SK-N-SH (cell line): ENCODE measurements around the gene ZNF682. TPM values are rescaled to one million over a fixed set of nuclear protein-coding genes. Genes with fewer than 3 reads are reported as not detected.
"Not testable (repeated sequence)": the region's sequence is repeated elsewhere in the genome, so short reads cannot be mapped to it uniquely, and the experiment has no call there.

Source experiments
- CTCF ChIA-PET: fragments of 300-600, 350-600 bp; formaldehyde crosslinking; extraction: SDS; loops from one replicate; lab custom pipeline; 2021; lab: Yijun Ruan, JAX
- POLR2A ChIA-PET: fragments of 350-600 bp; sonication (Branson Sonifier 250); formaldehyde crosslinking; extraction: SDS; loops from one replicate; lab custom pipeline; 2020; ENCODE audit warnings: antibody characterized with exemption, inconsistent platforms; lab: Yijun Ruan, JAX
- DNase-seq: peaks from one replicate; pipeline ENCODE4 v3.0.0; 2012
- H2AFZ ChIP-seq: fragments of 200-600 bp; sonication (generic); 2 replicates; pipeline ENCODE4 v1.8.1; 2016; ENCODE audit warnings: antibody characterized with exemption, mild to moderate bottlenecking, low read depth
- H3F3A ChIP-seq: fragments of 200-600 bp; sonication (generic); replicated peaks from 2 replicates; pipeline ENCODE3; 2016; ENCODE audit warnings: antibody characterized with exemption, mild to moderate bottlenecking; ENCODE audit not compliant: insufficient read depth
- H3K27ac ChIP-seq, 2 experiments: fragments of 200-500 bp in 1 of 2; fragments of 200-600 bp in 1 of 2; sonication (Bioruptor generic) in 1 of 2; sonication (generic), shearing (Covaris generic) in 1 of 2; 2 replicates each; pipeline versions ENCODE4 v1.5.1 to v1.6.1; 2014 to 2016; ENCODE audit warnings: low read depth in 2 of 2, inconsistent platforms in 1 of 2, low read length in 1 of 2, mild to moderate bottlenecking in 1 of 2, mixed read lengths in 1 of 2
- H3K27me3 ChIP-seq: fragments of 200-600 bp; sonication (generic), shearing (Covaris generic); 2 replicates; pipeline ENCODE4 v1.6.1; 2016; ENCODE audit warnings: mixed run types; ENCODE audit not compliant: insufficient read depth
- H3K36me3 ChIP-seq, 2 experiments: fragments of 200-500 bp in 1 of 2; fragments of 200-600 bp in 1 of 2; sonication (Bioruptor generic) in 1 of 2; sonication (generic) in 1 of 2; replicated peaks in 1 of 2; 2 replicates each; pipeline versions ENCODE3 to v1.5.1; 2014 to 2016; ENCODE audit warnings: low read length in 1 of 2, mild to moderate bottlenecking in 1 of 2; ENCODE audit not compliant: insufficient read depth in 2 of 2, control insufficient read depth in 1 of 2
- H3K4me1 ChIP-seq, 2 experiments: fragments of 200-500 bp in 1 of 2; fragments of 200-600 bp in 1 of 2; sonication (Bioruptor generic) in 1 of 2; sonication (generic), shearing (Covaris generic) in 1 of 2; 2 replicates each; pipeline versions ENCODE4 v1.5.1 to v1.6.1; 2014 to 2016; ENCODE audit warnings: low read depth in 1 of 2, low read length in 1 of 2, mixed run types in 1 of 2; ENCODE audit not compliant: insufficient read depth in 2 of 2, control insufficient read depth in 1 of 2
- H3K4me2 ChIP-seq: fragments of 200-600 bp; sonication (generic), shearing (Covaris generic); 2 replicates; pipeline ENCODE4 v1.6.1; 2017; ENCODE audit warnings: mixed run types
- H3K4me3 ChIP-seq, 2 experiments: fragments of 200-500 bp in 1 of 2; fragments of 200-600 bp in 1 of 2; sonication (Bioruptor generic) in 1 of 2; sonication (generic), shearing (Covaris generic) in 1 of 2; 2 replicates each; pipeline versions ENCODE4 v1.5.1 to v1.8.1; 2014 to 2016; ENCODE audit warnings: low read depth in 2 of 2, inconsistent platforms in 1 of 2, low read length in 1 of 2, mild to moderate bottlenecking in 1 of 2, mixed read lengths in 1 of 2, moderate library complexity in 1 of 2
- H3K79me2 ChIP-seq: fragments of 200-600 bp; sonication (generic); 2 replicates; pipeline ENCODE4 v1.8.1; 2017; ENCODE audit warnings: mild to moderate bottlenecking; ENCODE audit not compliant: insufficient read depth
- H3K9ac ChIP-seq: fragments of 200-600 bp; sonication (generic); 2 replicates; pipeline ENCODE4 v1.6.1; 2017; ENCODE audit warnings: mixed run types
- H3K9me2 ChIP-seq: fragments of 200-600 bp; sonication (generic); 2 replicates; pipeline ENCODE4 v1.6.1; 2017; ENCODE audit warnings: mixed run types
- H3K9me3 ChIP-seq: fragments of 200-600 bp; sonication (generic); 2 replicates; pipeline ENCODE4 v1.6.1; 2017; ENCODE audit warnings: mixed run types, mild to moderate bottlenecking, moderate library complexity
- H4K20me1 ChIP-seq: fragments of 200-600 bp; sonication (generic); 2 replicates; pipeline ENCODE4 v1.6.1; 2017; ENCODE audit warnings: mild to moderate bottlenecking, mixed run types; ENCODE audit not compliant: insufficient read depth
- CTCF ChIP-seq: fragments of 200-600 bp; sonication (generic); IDR thresholded peaks from 2 replicates; pipeline ENCODE4 v1.6.1; 2017; ENCODE audit warnings: antibody characterized with exemption, mild to moderate bottlenecking, moderate library complexity
- ELF1 ChIP-seq: IDR thresholded peaks from 2 replicates; pipeline ENCODE4 v1.4.0; 2012
- EP300 ChIP-seq, 2 experiments: IDR thresholded peaks; 2 replicates each; pipeline versions ENCODE4 v1.4.0 to v1.6.1; 2012; ENCODE audit warnings: borderline replicate concordance in 1 of 2, low read depth in 1 of 2, low read length in 1 of 2
- EZH2phosphoT487 ChIP-seq: fragments of 200-600 bp; sonication (generic); IDR thresholded peaks from 2 replicates; pipeline ENCODE4 v1.6.1; 2017; ENCODE audit warnings: low read depth, mixed run types, mild to moderate bottlenecking, antibody characterized with exemption, moderate library complexity, borderline replicate concordance
- FOSL2 ChIP-seq: IDR thresholded peaks from 2 replicates; pipeline ENCODE4 v1.4.0; 2012; ENCODE audit warnings: low read depth, mild to moderate bottlenecking, moderate library complexity, borderline replicate concordance
- FOXJ3 ChIP-seq: sonication (generic); formaldehyde crosslinking; IDR thresholded peaks from 2 replicates; pipeline ENCODE4 v1.5.1; 2020; ENCODE audit warnings: mild to moderate bottlenecking, missing genetic modification reagents
- GABPA ChIP-seq: IDR thresholded peaks from 2 replicates; pipeline ENCODE4 v1.4.0; 2012; ENCODE audit warnings: low read depth, mild to moderate bottlenecking
- GATA2 ChIP-seq: sonication (generic); formaldehyde crosslinking; IDR thresholded peaks from 2 replicates; pipeline ENCODE4 v1.5.0; 2020; ENCODE audit warnings: mild to moderate bottlenecking, missing genetic modification reagents
- IRF3 ChIP-seq: fragments of 150-350 bp; IDR thresholded peaks from 2 replicates; pipeline ENCODE4 v1.6.1; 2016; ENCODE audit warnings: mild to moderate bottlenecking, low read depth, low read length
- NRF1 ChIP-seq: IDR thresholded peaks from 2 replicates; pipeline ENCODE4 v1.6.1; 2012; ENCODE audit warnings: low read depth, mild to moderate bottlenecking, low read length
- POLR2AphosphoS5 ChIP-seq: IDR thresholded peaks from 2 replicates; pipeline ENCODE4 v1.6.1; 2012; ENCODE audit warnings: low read depth, low read length
- RAD21 ChIP-seq: IDR thresholded peaks from 2 replicates; pipeline ENCODE4 v1.6.1; 2012; ENCODE audit warnings: mild to moderate bottlenecking, low read length
- RCOR1 ChIP-seq: fragments of 150-350 bp; IDR thresholded peaks from 2 replicates; pipeline ENCODE4 v1.6.1; 2017; ENCODE audit warnings: antibody characterized with exemption, low read length
- REST ChIP-seq: IDR thresholded peaks from 2 replicates; pipeline ENCODE4 v1.6.1; 2012; ENCODE audit warnings: mild to moderate bottlenecking, low read depth, low read length, moderate library complexity
- RFX5 ChIP-seq: IDR thresholded peaks from 2 replicates; pipeline ENCODE4 v1.6.1; 2012; ENCODE audit warnings: mild to moderate bottlenecking, improper control_type of control experiment, low read length
- TCF12 ChIP-seq: IDR thresholded peaks from 2 replicates; pipeline ENCODE4 v1.4.0; 2012
- USF1 ChIP-seq: IDR thresholded peaks from 2 replicates; pipeline ENCODE4 v1.4.0; 2012; ENCODE audit warnings: low read depth, borderline replicate concordance
- USF2 ChIP-seq: fragments of 150-350 bp; IDR thresholded peaks from 2 replicates; pipeline ENCODE4 v1.6.1; 2017; ENCODE audit warnings: antibody characterized with exemption, low read length, low read depth, borderline replicate concordance
- YY1 ChIP-seq: IDR thresholded peaks from 2 replicates; pipeline ENCODE4 v1.4.0; 2012; ENCODE audit warnings: low read depth, mild to moderate bottlenecking
- WGBS: methylation state at CpG from one replicate; pipeline ENCODE4 v1.1.6; 2017; ENCODE audit warnings: low lambda C conversion rate; 5-methylcytosine and 5-hydroxymethylcytosine counted together
- polyA plus RNA-seq, 3 experiments: library from polyadenylated mRNA; depleted of rRNA; stranded (reverse); fragments of >200 nt; gene quantifications; 2 replicates each; pipeline ENCODE4 v1.2.3, GENCODE V29; 2012
- TF ChIP-seq, protein P1 (sequence below): IDR thresholded peaks from 2 replicates; pipeline ENCODE4; 2012

The ZNF682 gene
- polyA plus RNA-seq, 1 of the 3 experiments (the other 2 are of a cell fraction): 1.7 TPM

GRCh38 chr19:19966862-19967261 is 72.4 kb downstream of the ZNF682 start:
- Histone ChIP-seq H3K27ac (no peak overlapping the region), H3K36me3 (no peaks in the 10 kb centered on the region), H3F3A (no peaks in the 10 kb centered on the region), H3K4me2 (no peak overlapping the region), H3K9me2 (no peaks in the 10 kb centered on the region), H4K20me1 (no peaks in the 10 kb centered on the region), H3K4me1 (no peaks in the 10 kb centered on the region), H3K79me2 (no peaks in the 10 kb centered on the region), H3K9me3 (no peaks in the 10 kb centered on the region), H3K27me3 (no peaks in the 10 kb centered on the region), H2AFZ (no peak overlapping the region), H3K9ac (no peak overlapping the region), H3K4me3 (no peak overlapping the region)
- no peak for DNase-seq
- WGBS: 3% methylated on average over 4 of the region's 4 CpGs
- TF ChIP-seq FOSL2: no peak
- no peak for TF ChIP-seq CTCF
- TF ChIP-seq POLR2AphosphoS5: no peak
- TF ChIP-seq IRF3: no peak
- no peak for TF ChIP-seq GABPA
- TF ChIP-seq RCOR1: no peak
- TF ChIP-seq EP300 (IDR thresholded peaks at IDR 0.05; ENCODE audit: borderline replicate concordance in 1 of 2, low read depth in 1 of 2, low read length in 1 of 2): no peak
- TF ChIP-seq EZH2phosphoT487: no peak
- no peak for TF ChIP-seq RFX5
- no peak for TF ChIP-seq YY1
- no peak for TF ChIP-seq FOXJ3 (CRISPR knock-in tag)
- no peak for TF ChIP-seq NRF1
- no peak for TF ChIP-seq TCF12
- TF ChIP-seq ELF1: no peak
- TF ChIP-seq, protein P1, sequence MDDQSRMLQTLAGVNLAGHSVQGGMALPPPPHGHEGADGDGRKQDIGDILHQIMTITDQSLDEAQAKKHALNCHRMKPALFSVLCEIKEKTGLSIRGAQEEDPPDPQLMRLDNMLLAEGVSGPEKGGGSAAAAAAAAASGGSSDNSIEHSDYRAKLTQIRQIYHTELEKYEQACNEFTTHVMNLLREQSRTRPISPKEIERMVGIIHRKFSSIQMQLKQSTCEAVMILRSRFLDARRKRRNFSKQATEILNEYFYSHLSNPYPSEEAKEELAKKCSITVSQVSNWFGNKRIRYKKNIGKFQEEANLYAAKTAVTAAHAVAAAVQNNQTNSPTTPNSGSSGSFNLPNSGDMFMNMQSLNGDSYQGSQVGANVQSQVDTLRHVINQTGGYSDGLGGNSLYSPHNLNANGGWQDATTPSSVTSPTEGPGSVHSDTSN: no peak
- TF ChIP-seq REST: no peak
- no peak for TF ChIP-seq RAD21
- TF ChIP-seq USF1: no peak
- TF ChIP-seq USF2: no peak
- no peak for TF ChIP-seq GATA2
- CTCF ChIA-PET: no interaction called here
- POLR2A ChIA-PET: no interaction called here

- H3K9me3 ChIP-seq, H3K4me1 ChIP-seq, H3K79me2 ChIP-seq, H3K4me3 ChIP-seq, H4K20me1 ChIP-seq, H3K4me2 ChIP-seq, H3K27me3 ChIP-seq, H2AFZ ChIP-seq, H3K9ac ChIP-seq, H3K36me3 ChIP-seq, POLR2A ChIA-PET, H3F3A ChIP-seq, H3K9me2 ChIP-seq, DNase-seq, H3K27ac ChIP-seq: not testable (repeated sequence)
- no CpG with 5 or more reads among the region's 3 CpGs for WGBS
- CTCF ChIA-PET: interaction anchor here (0.9 kb wide), 1 partner anchor 98 kb away, joined by 3 read pairs; no protein-coding TSS in a partner anchor
Measured at GRCh38 chr19:19966126-19966525, 73.2 kb downstream of the ZNF682 start.
